GM12892 (cell line): Measurements from ENCODE around the gene ANKRD17.

Experiments
- POLR2A ChIP-seq: IDR thresholded peaks from 2 replicates; pipeline ENCODE4 v1.6.1; 2011; ENCODE audit warnings: low read depth, low read length, control low read depth
- POLR2AphosphoS5 ChIP-seq: IDR thresholded peaks from 2 replicates; pipeline ENCODE4 v1.6.1; 2011; ENCODE audit warnings: low read depth, low read length, control low read depth

DNA sequence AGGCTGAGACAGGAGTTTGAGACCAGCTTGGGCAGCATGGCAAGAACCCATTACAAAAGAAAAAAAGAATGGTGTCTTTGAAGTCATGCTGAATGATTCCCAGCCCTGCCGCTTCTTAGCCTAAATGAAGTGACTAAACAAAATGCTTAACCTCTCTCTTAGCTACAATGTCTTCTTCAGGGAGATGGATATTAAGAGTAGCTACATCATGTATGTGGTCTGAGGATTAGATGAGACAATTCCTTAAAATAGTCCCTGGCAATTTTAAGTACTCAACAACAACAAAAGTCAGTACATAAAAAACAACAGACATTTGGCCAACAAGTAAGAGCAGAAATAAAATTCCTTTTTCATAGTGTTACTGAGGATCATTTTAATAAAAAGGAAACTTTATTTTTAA is 124.8 kb downstream of the ANKRD17 start:
- TF ChIP-seq POLR2A (no peak), POLR2AphosphoS5 (no peak)
